ENCODE results near the gene CNGA4. TPM values are rescaled to one million over a fixed set of nuclear protein-coding genes. Genes with fewer than 3 reads are reported as not detected.

CNGA4 gene, protein sequence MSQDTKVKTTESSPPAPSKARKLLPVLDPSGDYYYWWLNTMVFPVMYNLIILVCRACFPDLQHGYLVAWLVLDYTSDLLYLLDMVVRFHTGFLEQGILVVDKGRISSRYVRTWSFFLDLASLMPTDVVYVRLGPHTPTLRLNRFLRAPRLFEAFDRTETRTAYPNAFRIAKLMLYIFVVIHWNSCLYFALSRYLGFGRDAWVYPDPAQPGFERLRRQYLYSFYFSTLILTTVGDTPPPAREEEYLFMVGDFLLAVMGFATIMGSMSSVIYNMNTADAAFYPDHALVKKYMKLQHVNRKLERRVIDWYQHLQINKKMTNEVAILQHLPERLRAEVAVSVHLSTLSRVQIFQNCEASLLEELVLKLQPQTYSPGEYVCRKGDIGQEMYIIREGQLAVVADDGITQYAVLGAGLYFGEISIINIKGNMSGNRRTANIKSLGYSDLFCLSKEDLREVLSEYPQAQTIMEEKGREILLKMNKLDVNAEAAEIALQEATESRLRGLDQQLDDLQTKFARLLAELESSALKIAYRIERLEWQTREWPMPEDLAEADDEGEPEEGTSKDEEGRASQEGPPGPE
- 0.39 TPM in 1 of 2 replicates, not detected in the other for total RNA-seq

DNA sequence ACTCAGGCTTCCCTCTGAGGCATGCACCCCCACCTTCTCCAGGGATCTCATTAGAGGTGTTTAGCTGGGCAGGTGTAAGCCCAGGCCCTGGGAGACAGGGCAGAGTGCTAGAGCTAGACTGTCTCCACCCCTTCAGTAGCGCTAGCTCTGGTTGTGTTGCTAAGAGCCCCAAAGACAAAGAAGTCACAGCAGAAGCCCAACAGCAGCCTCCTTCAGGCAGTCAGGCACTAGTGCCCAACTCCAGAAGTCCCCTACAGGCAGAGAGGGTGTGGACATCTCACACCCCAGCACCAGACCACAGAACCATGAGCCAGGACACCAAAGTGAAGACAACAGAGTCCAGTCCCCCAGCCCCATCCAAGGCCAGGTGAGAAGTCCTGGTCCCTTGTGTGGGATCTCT is at the start of gene CNGA4:
Gene CNGA4 (plus strand): TSS at position 188 of the 400 bp plus-strand sequence. CDS start 118 bp downstream, at position 306.

DNA sequence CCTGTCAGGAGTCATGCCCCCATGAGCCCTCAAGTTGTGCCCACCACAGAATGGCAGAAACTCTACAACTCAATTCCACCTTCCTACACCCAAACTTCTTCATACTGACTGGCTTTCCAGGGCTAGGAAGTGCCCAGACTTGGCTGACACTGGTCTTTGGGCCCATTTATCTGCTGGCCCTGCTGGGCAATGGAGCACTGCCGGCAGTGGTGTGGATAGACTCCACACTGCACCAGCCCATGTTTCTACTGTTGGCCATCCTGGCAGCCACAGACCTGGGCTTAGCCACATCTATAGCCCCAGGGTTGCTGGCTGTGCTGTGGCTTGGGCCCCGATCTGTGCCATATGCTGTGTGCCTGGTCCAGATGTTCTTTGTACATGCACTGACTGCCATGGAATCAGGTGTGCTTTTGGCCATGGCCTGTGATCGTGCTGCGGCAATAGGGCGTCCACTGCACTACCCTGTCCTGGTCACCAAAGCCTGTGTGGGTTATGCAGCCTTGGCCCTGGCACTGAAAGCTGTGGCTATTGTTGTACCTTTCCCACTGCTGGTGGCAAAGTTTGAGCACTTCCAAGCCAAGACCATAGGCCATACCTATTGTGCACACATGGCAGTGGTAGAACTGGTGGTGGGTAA is 39.6 kb upstream of the CNGA4 start, which contains the start of gene OR52W1:
Gene OR52W1 (plus strand): TSS at position 51 of the 637 bp plus-strand sequence. CDS start 0 bp downstream, at position 51.

DNA sequence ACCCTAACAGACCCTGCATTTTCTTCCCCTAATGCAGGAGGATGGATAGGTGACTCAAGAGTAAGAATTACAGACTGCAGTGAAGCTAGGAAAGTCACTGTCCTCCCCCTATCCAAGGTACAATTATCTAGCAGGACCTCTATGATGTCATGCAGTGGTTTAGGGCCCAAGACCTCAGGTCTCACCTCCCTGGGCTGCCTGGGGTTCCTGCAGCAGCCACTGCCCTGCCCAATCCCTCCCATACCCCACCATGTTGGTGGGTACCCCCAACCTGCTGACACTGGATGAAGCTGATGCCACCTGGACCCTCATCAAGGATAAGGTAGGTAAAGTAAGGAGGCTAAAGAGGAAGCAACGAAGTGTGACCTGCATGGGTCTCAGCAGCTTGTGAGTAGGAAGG is 33.5 kb upstream of the CNGA4 start, which contains the start of gene C11orf42:
Gene C11orf42 (plus strand): TSS at position 192 of the 400 bp plus-strand sequence. CDS start 59 bp downstream, at position 251.

DNA sequence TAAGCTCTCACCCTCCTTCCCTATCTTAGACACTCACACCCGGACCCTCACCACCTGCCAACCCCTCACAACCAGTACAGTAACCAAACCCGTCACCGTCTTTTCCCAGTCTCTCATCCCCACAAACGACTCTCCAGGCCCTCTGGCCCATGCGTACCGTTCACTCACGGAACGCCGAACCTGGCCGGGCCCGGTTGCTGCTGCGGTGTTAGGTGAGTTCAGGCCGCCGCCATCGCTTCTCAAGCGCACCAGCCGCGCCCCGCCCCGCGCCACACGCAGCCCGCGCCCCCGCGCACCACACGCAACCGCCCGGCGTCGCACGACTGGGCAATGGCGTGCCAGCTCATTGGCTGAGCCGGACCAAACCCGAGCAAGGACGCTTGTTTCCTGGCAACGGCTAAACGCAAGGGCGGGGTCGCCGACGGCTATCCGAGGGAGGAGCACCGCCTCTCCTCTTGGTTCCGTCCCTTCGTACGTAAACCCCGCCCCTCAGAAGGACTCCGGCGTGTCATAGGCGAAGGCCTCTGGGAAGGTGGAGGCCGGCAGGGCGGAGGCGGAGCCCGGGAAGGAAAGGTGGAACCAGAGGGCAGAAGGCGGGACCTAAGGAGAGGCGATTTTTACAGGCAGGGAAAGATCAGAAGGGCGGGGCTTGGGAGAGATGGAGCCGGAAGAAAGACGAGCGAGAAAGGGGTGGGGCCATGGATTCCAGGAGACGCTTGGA is 4.3 kb upstream of the CNGA4 start, which contains the start of gene FHIP1B:
Gene FHIP1B (minus strand): TSS at position 250 of the 721 bp plus-strand sequence. CDS start 10,120 bp downstream, outside the sequence.

Other genes with a start within 250 kb of the CNGA4 start
- gene OR56A4, start 232.1 kb upstream of the CNGA4 start, total RNA-seq = not detected in 2 replicates
- gene OR56A1, start 208.3 kb upstream of the CNGA4 start, total RNA-seq = not detected in 2 replicates
- not detected in 2 replicates for gene OR56B4, start 131.4 kb upstream of the CNGA4 start, total RNA-seq
- gene OR52B2, start 68.8 kb upstream of the CNGA4 start, total RNA-seq = under 0.01 TPM in 1 of 2 replicates, not detected in the other
- gene OR52W1, start 39.9 kb upstream of the CNGA4 start, total RNA-seq = not detected in 2 replicates
- gene C11orf42, start 33.5 kb upstream of the CNGA4 start, total RNA-seq = not detected in 2 replicates
- gene FHIP1B, start 4.5 kb upstream of the CNGA4 start, total RNA-seq = 22.0 and 25.4 TPM in 2 replicates
- gene CCKBR, start 20.7 kb downstream of the CNGA4 start, total RNA-seq = not detected in 2 replicates
- gene CAVIN3, start 81.4 kb downstream of the CNGA4 start, total RNA-seq = 218 and 571 TPM in 2 replicates
- gene SMPD1, start 151.4 kb downstream of the CNGA4 start, total RNA-seq = 39.7 and 60.2 TPM in 2 replicates
- gene APBB1, start 180.0 kb downstream of the CNGA4 start, total RNA-seq = 42.0 and 44.8 TPM in 2 replicates
- gene HPX, start 201.9 kb downstream of the CNGA4 start, total RNA-seq = 0.87 and 2.4 TPM in 2 replicates
- 13.6 and 23.2 TPM in 2 replicates for gene TRIM3, start 234.9 kb downstream of the CNGA4 start, total RNA-seq
- 69.5 and 102 TPM in 2 replicates for gene ARFIP2, start 242.2 kb downstream of the CNGA4 start, total RNA-seq
- gene TIMM10B, start 242.4 kb downstream of the CNGA4 start, total RNA-seq = 26.3 and 30.3 TPM in 2 replicates